HEK293 (cell line): ENCODE results near the gene AIF1.

Source experiments
- YY1 ChIP-seq: fragments of 450-650 bp; formaldehyde crosslinking; IDR thresholded peaks from 2 replicates; pipeline ENCODE4 v1.5.1; 2018; ENCODE audit warnings: missing biosample characterization, missing genetic modification characterization
- YY2 ChIP-seq: fragments of 450-650 bp; formaldehyde crosslinking; IDR thresholded peaks from 2 replicates; pipeline ENCODE4 v1.5.1; 2016; ENCODE audit warnings: missing biosample characterization, missing genetic modification characterization
- ZFP69B ChIP-seq: fragments of 450-650 bp; formaldehyde crosslinking; IDR thresholded peaks from 2 replicates; pipeline ENCODE4 v1.5.1; 2016; ENCODE audit warnings: missing biosample characterization, missing genetic modification characterization
- ZIC2 ChIP-seq: fragments of 450-650 bp; formaldehyde crosslinking; IDR thresholded peaks from 2 replicates; pipeline ENCODE4 v1.5.1; 2016; ENCODE audit warnings: missing biosample characterization, missing genetic modification characterization
- ZNF266 ChIP-seq: fragments of 450-650 bp; formaldehyde crosslinking; IDR thresholded peaks from 2 replicates; pipeline ENCODE4 v1.5.1; 2016; ENCODE audit warnings: missing biosample characterization, missing genetic modification characterization, low read depth
- ZNF302 ChIP-seq: fragments of 450-650 bp; formaldehyde crosslinking; IDR thresholded peaks from 2 replicates; pipeline ENCODE4 v1.5.1; 2016; ENCODE audit warnings: missing biosample characterization, missing genetic modification characterization, low read depth
- ZNF324 ChIP-seq: fragments of 450-650 bp; formaldehyde crosslinking; IDR thresholded peaks from 2 replicates; pipeline ENCODE4 v1.5.1; 2016; ENCODE audit warnings: missing biosample characterization, missing genetic modification characterization
- ZNF426 ChIP-seq: fragments of 450-650 bp; formaldehyde crosslinking; IDR thresholded peaks from 2 replicates; pipeline ENCODE4 v1.5.1; 2017; ENCODE audit warnings: missing biosample characterization, missing genetic modification characterization, mild to moderate bottlenecking, inconsistent platforms, moderate library complexity
- ZNF473 ChIP-seq: fragments of 450-650 bp; formaldehyde crosslinking; IDR thresholded peaks from 2 replicates; pipeline ENCODE4 v1.5.1; 2017; ENCODE audit warnings: missing biosample characterization, missing genetic modification characterization
- ZNF521 ChIP-seq: fragments of 450-650 bp; formaldehyde crosslinking; IDR thresholded peaks from 2 replicates; pipeline ENCODE4 v1.5.1; 2017; ENCODE audit warnings: missing biosample characterization, mild to moderate bottlenecking, missing genetic modification characterization
- ZNF548 ChIP-seq: fragments of 450-650 bp; formaldehyde crosslinking; IDR thresholded peaks from 2 replicates; pipeline ENCODE4 v1.5.1; 2016; ENCODE audit warnings: missing biosample characterization, missing genetic modification characterization
- ZNF549 ChIP-seq: fragments of 450-650 bp; IDR thresholded peaks from 2 replicates; pipeline ENCODE4 v1.5.1; 2018; ENCODE audit warnings: missing biosample characterization, missing genetic modification characterization, mild to moderate bottlenecking, inconsistent platforms, moderate library complexity
- ZNF560 ChIP-seq: fragments of 450-650 bp; formaldehyde crosslinking; IDR thresholded peaks from 2 replicates; pipeline ENCODE4 v1.5.1; 2017; ENCODE audit warnings: missing biosample characterization, missing genetic modification characterization, borderline replicate concordance
- ZNF596 ChIP-seq: fragments of 450-650 bp; IDR thresholded peaks from 2 replicates; pipeline ENCODE4 v1.5.0; 2018; ENCODE audit warnings: missing biosample characterization, mild to moderate bottlenecking, missing genetic modification characterization, moderate library complexity
- ZNF621 ChIP-seq: fragments of 450-650 bp; formaldehyde crosslinking; IDR thresholded peaks from 2 replicates; pipeline ENCODE4 v1.5.1; 2017; ENCODE audit warnings: missing biosample characterization, missing genetic modification characterization
- ZNF658 ChIP-seq: fragments of 450-650 bp; formaldehyde crosslinking; IDR thresholded peaks from 2 replicates; pipeline ENCODE4; 2016; ENCODE audit warnings: missing biosample characterization, missing genetic modification characterization
- ZNF776 ChIP-seq: fragments of 450-650 bp; formaldehyde crosslinking; IDR thresholded peaks from 2 replicates; pipeline ENCODE4 v1.5.0; 2017; ENCODE audit warnings: missing biosample characterization, missing genetic modification characterization, borderline replicate concordance
- ZNF837 ChIP-seq: fragments of 450-650 bp; formaldehyde crosslinking; IDR thresholded peaks from 2 replicates; pipeline ENCODE4 v1.5.1; 2016; ENCODE audit warnings: missing biosample characterization, missing genetic modification characterization
- TF ChIP-seq, protein P1 (sequence below): fragments of 450-650 bp; formaldehyde crosslinking; IDR thresholded peaks from 2 replicates; pipeline ENCODE4 v1.5.1; 2016; ENCODE audit warnings: missing biosample characterization, missing genetic modification characterization
- TF ChIP-seq, protein P2 (sequence below): fragments of 450-650 bp; formaldehyde crosslinking; IDR thresholded peaks from 2 replicates; pipeline ENCODE4 v1.5.1; 2016; ENCODE audit warnings: missing biosample characterization, missing genetic modification characterization
- TF ChIP-seq, protein P3 (sequence below): fragments of 450-650 bp; formaldehyde crosslinking; IDR thresholded peaks from 2 replicates; pipeline ENCODE4 v1.5.1; 2016; ENCODE audit warnings: missing biosample characterization, missing genetic modification characterization
- TF ChIP-seq, protein P4 (sequence below): fragments of 450-650 bp; formaldehyde crosslinking; IDR thresholded peaks from 2 replicates; pipeline ENCODE4 v1.5.1; 2017; ENCODE audit warnings: missing biosample characterization, mild to moderate bottlenecking, missing genetic modification characterization, moderate library complexity
- TF ChIP-seq, protein P5 (sequence below): fragments of 450-650 bp; formaldehyde crosslinking; IDR thresholded peaks from 2 replicates; pipeline ENCODE4 v1.5.0; 2017; ENCODE audit warnings: missing biosample characterization, missing genetic modification characterization, borderline replicate concordance
- TF ChIP-seq, protein P6 (sequence below): fragments of 450-650 bp; formaldehyde crosslinking; IDR thresholded peaks from 2 replicates; pipeline ENCODE4 v1.5.1; 2016; ENCODE audit warnings: missing biosample characterization, missing genetic modification characterization

Gene AIF1

DNA sequence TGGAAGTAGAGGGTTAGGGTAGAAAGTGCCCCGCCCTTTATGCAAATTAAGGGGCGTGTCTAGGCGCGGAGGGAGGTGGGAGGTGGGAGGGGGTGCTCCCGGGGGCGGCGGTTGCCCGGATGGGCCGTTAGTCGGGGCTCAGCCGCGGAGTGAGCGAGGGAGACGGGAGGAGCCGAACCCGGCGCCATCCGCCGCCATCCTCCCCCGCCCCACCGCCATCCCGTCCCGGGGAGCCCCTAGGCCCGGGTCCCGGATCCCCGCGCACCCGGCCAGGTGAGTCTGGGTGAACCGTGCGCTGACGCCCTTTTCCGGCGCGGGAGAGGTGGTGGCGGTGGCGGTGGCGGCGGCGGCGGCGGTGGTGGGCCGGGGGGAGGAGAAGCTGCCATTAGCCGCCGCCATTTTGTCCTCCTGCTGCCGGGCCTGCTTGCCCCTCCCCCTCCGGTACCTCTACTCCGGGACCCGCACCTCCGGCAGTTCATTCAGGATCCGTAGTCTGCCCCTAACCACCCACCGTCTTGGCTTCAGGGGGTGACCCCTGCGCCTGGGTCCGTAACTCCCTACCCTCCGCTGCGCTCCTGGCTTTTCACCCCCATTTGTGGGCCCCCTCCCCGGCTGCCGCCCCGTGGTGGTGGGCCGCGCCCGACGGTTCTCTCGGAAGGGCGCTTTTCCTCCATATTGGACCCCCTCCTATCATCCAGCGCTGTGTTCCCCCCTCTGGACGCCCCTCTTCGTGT, 5.7 kb downstream of the AIF1 start, which contains the start of gene PRRC2A (continued):
- TF ChIP-seq, protein P1, sequence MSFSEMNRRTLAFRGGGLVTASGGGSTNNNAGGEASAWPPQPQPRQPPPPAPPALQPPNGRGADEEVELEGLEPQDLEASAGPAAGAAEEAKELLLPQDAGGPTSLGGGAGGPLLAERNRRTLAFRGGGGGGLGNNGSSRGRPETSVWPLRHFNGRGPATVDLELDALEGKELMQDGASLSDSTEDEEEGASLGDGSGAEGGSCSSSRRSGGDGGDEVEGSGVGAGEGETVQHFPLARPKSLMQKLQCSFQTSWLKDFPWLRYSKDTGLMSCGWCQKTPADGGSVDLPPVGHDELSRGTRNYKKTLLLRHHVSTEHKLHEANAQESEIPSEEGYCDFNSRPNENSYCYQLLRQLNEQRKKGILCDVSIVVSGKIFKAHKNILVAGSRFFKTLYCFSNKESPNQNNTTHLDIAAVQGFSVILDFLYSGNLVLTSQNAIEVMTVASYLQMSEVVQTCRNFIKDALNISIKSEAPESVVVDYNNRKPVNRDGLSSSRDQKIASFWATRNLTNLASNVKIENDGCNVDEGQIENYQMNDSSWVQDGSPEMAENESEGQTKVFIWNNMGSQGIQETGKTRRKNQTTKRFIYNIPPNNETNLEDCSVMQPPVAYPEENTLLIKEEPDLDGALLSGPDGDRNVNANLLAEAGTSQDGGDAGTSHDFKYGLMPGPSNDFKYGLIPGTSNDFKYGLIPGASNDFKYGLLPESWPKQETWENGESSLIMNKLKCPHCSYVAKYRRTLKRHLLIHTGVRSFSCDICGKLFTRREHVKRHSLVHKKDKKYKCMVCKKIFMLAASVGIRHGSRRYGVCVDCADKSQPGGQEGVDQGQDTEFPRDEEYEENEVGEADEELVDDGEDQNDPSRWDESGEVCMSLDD (tag by site-specific recombination): peak; percentile 97
- TF ChIP-seq ZNF548 (tag by site-specific recombination) (0 out of 2 replicates have a peak, but pooled peaks have one; percentile 34), ZNF426 (tag by site-specific recombination) (0 out of 2 replicates have a peak, but pooled peaks have one; percentile 3), ZNF302 (no peak), ZFP69B (tag by site-specific recombination) (peak; percentile 83), ZNF266 (tag by site-specific recombination) (no peak), ZNF658 (tag by site-specific recombination) (no peak), ZNF596 (tag by site-specific recombination) (0 out of 2 replicates have a peak, but pooled peaks have one; percentile 35), ZNF549 (tag by site-specific recombination) (no peak), ZNF621 (no peak), YY2 (tag by site-specific recombination) (peak; percentile 98), ZIC2 (tag by site-specific recombination) (peak; percentile 68), YY1 (tag by site-specific recombination) (peak; percentile 99), ZNF521 (tag by site-specific recombination) (no peak), ZNF837 (tag by site-specific recombination) (no peak), ZNF776 (no peak), ZNF473 (no peak), ZNF324 (tag by site-specific recombination) (peak; percentile 84; the same call in 1 of the 2 replicates), ZNF560 (tag by site-specific recombination) (no peak)
- TF ChIP-seq, protein P2, sequence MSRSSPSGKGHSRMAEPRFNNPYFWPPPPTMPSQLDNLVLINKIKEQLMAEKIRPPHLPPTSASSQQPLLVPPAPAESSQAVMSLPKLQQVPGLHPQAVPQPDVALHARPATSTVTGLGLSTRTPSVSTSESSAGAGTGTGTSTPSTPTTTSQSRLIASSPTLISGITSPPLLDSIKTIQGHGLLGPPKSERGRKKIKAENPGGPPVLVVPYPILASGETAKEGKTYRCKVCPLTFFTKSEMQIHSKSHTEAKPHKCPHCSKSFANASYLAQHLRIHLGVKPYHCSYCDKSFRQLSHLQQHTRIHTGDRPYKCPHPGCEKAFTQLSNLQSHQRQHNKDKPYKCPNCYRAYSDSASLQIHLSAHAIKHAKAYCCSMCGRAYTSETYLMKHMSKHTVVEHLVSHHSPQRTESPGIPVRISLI: no peak; the same call in 1 of the 2 replicates
- TF ChIP-seq, protein P3, sequence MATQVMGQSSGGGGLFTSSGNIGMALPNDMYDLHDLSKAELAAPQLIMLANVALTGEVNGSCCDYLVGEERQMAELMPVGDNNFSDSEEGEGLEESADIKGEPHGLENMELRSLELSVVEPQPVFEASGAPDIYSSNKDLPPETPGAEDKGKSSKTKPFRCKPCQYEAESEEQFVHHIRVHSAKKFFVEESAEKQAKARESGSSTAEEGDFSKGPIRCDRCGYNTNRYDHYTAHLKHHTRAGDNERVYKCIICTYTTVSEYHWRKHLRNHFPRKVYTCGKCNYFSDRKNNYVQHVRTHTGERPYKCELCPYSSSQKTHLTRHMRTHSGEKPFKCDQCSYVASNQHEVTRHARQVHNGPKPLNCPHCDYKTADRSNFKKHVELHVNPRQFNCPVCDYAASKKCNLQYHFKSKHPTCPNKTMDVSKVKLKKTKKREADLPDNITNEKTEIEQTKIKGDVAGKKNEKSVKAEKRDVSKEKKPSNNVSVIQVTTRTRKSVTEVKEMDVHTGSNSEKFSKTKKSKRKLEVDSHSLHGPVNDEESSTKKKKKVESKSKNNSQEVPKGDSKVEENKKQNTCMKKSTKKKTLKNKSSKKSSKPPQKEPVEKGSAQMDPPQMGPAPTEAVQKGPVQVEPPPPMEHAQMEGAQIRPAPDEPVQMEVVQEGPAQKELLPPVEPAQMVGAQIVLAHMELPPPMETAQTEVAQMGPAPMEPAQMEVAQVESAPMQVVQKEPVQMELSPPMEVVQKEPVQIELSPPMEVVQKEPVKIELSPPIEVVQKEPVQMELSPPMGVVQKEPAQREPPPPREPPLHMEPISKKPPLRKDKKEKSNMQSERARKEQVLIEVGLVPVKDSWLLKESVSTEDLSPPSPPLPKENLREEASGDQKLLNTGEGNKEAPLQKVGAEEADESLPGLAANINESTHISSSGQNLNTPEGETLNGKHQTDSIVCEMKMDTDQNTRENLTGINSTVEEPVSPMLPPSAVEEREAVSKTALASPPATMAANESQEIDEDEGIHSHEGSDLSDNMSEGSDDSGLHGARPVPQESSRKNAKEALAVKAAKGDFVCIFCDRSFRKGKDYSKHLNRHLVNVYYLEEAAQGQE (tag by site-specific recombination): peak; percentile 52
- TF ChIP-seq, protein P4, sequence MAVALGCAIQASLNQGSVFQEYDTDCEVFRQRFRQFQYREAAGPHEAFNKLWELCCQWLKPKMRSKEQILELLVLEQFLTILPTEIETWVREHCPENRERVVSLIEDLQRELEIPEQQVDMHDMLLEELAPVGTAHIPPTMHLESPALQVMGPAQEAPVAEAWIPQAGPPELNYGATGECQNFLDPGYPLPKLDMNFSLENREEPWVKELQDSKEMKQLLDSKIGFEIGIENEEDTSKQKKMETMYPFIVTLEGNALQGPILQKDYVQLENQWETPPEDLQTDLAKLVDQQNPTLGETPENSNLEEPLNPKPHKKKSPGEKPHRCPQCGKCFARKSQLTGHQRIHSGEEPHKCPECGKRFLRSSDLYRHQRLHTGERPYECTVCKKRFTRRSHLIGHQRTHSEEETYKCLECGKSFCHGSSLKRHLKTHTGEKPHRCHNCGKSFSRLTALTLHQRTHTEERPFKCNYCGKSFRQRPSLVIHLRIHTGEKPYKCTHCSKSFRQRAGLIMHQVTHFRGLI (tag by site-specific recombination): peak; percentile 37
- TF ChIP-seq, protein P5, sequence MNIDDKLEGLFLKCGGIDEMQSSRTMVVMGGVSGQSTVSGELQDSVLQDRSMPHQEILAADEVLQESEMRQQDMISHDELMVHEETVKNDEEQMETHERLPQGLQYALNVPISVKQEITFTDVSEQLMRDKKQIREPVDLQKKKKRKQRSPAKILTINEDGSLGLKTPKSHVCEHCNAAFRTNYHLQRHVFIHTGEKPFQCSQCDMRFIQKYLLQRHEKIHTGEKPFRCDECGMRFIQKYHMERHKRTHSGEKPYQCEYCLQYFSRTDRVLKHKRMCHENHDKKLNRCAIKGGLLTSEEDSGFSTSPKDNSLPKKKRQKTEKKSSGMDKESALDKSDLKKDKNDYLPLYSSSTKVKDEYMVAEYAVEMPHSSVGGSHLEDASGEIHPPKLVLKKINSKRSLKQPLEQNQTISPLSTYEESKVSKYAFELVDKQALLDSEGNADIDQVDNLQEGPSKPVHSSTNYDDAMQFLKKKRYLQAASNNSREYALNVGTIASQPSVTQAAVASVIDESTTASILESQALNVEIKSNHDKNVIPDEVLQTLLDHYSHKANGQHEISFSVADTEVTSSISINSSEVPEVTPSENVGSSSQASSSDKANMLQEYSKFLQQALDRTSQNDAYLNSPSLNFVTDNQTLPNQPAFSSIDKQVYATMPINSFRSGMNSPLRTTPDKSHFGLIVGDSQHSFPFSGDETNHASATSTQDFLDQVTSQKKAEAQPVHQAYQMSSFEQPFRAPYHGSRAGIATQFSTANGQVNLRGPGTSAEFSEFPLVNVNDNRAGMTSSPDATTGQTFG (tag by site-specific recombination): no peak
- TF ChIP-seq, protein P6, sequence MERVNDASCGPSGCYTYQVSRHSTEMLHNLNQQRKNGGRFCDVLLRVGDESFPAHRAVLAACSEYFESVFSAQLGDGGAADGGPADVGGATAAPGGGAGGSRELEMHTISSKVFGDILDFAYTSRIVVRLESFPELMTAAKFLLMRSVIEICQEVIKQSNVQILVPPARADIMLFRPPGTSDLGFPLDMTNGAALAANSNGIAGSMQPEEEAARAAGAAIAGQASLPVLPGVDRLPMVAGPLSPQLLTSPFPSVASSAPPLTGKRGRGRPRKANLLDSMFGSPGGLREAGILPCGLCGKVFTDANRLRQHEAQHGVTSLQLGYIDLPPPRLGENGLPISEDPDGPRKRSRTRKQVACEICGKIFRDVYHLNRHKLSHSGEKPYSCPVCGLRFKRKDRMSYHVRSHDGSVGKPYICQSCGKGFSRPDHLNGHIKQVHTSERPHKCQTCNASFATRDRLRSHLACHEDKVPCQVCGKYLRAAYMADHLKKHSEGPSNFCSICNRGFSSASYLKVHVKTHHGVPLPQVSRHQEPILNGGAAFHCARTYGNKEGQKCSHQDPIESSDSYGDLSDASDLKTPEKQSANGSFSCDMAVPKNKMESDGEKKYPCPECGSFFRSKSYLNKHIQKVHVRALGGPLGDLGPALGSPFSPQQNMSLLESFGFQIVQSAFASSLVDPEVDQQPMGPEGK: peak; percentile 93
